ENCODE results near the gene SLC16A5.

SLC16A5 gene

DNA sequence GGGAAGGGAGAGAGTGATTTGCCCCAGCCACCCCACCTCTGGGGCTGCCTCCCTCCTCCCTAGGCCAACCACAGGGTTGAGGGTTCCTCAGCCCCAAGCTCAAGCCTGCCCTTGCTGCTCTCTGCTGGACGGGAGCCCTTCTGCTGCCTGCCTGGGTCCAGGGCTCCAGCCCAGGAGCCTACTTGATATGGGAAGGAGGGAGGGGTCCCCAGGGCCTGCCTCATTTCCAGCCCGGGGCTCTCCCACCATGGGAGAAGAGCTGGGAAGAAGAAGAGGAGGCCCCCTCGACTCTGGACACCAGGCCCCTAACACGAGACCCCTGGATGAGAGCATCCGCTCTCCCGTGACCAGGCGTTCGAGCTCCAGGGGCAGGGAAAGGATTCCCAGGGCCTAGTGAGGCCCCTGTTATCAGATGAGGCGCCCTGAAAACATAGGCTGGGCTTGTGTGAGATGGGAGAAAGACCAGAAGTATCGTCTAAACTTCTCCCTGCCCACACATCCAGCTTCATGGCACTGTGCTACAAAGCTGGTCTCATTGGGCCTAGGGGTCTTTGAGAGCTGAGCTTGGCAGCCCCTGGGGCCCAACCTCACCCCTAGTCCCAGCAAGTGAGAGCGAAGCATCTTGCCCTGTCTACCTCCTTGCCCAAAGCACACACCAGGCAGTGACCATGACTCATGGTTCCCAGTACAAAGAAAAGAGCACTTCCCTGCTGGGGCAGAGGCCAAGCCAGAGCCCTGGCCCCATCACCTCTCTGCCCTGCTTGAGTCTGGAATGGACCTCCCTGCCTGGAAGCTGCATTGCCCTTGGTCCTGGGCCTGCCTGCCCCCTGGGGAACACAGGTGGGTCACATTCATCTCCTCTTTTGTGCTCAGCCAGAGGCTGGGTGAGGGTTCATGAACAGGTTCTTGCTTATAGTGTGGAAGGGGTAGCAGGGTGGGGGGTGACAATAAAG lies 987 bp downstream of the SLC16A5 start:
- DNase-seq, result peak in 1 of 2 donors; percentile 46

DNA sequence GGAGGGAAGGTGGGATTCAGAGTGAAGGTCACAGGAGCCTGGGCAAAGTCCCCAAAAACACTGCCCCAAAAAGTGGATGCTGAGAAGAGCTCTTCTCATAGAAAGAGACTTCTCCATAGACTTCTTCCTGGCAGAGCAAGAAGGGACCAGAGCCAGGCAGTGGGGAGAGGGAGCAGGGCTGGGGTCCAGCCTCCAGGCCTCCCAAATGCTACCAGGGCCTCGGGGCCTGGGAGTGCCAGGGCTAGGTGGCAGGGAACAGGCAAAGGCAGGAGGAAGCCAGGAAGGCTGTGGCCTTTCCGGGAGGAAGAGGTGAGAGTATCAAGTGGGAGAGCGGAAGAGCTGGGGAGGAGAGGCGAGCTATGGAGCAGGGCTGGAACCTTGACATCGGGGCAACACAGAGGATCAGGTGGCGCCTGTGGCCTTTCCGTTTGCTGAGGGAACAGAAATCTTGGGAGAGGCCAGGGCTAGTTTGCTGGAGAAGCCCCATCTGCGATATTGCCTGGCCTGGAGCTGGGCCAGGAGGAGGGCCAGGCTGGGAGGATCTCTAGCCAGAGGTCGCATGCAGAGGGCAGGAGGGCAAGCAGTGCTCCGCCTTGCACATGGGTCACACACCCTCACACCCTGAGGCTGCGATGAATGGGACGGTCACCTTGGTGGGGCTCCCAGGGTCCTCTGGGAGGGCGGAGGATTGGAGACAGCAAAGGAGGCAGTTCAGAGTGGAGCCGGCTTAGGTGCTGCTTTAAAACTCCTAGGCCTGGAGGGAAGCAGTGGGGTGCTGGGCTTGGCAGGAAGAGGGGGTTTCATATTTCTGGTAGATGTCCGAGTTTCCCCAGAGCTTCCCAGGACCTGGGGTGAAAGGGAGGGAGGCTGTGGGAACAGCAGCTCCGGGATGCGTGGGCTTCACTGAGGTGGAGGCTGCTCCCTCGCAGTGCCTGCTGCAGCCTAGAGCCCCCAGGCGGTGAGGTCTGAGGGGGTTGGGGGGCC lies 3.4 kb downstream of the SLC16A5 start:
- DNase-seq, result no peak

DNA sequence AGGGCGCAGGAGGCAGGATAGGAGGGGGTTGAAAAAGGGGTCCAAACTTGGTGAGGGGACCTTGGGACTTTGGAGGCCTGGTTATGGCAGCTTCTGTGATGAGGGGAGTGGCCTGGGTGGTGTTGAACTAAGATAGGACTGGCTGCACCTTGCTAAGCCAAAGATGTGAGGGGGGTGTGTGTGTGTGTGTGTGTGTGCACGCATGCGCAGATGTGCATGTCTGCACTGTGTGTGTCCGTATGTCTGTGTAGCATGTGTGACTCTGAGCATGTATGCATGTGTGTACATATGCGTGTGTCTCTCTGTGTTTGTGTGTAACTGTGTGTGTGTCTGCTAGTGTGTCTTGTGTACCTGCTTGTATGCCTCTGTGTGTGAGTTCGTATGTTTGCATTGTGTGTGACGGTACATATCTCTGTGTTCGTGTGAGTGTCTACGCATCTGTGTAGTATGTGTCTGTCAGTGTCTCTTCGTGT lies 4.1 kb downstream of the SLC16A5 start:
- no peak for DNase-seq

DNA sequence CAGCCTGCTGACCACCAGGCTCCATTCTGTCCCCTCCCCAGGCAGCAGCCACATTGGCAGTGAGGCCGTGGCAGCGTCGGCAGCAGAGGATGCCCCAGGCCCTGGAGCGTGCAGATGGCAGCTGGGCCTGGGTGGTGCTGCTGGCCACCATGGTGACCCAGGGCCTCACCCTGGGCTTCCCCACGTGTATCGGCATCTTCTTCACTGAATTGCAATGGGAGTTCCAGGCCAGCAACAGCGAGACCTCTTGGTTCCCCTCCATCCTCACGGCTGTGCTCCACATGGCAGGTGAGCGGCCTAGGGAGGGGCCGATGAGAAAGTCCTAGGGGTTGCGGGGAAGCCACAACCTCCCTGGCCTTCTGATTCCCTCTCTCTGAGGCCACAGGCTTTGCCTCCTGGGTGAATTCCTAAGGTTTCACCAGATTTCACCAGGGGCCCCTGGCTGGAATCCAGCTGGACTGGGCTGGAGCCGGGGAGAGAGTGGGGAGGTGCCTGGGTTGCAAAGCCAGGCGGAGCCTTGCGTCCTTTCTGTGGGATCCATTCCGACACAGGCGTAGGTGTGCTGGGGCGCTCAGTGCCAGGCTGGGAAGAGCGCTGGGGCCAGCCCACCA lies 5.9 kb downstream of the SLC16A5 start:
- no peak for DNase-seq

DNA sequence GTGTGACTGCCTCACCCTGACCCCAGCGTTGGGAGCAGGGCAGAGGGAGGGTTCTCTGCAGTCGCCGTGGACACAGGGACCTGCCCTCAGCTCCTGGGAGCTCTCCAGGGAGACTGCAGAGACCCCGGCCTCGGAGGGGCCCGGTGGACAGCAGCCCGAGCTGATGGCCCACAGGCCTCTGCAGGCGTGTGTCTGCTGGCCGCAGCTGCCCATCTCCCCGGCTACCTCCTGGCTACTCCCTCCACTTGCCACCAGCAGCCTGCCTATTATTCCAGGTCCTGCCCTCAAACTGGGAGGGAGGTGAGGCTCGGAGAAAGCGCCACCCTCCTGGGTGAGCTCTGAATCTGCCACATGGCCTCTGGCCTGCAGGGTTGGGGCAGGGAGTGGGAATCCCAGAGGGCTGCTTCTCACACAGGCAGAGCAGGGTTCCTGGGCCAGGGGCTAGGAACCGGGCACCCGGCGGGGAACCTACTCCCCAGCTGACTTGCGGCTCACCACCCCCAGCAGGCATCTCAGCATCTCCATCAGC lies 7.2 kb downstream of the SLC16A5 start:
- no peak for DNase-seq

DNA sequence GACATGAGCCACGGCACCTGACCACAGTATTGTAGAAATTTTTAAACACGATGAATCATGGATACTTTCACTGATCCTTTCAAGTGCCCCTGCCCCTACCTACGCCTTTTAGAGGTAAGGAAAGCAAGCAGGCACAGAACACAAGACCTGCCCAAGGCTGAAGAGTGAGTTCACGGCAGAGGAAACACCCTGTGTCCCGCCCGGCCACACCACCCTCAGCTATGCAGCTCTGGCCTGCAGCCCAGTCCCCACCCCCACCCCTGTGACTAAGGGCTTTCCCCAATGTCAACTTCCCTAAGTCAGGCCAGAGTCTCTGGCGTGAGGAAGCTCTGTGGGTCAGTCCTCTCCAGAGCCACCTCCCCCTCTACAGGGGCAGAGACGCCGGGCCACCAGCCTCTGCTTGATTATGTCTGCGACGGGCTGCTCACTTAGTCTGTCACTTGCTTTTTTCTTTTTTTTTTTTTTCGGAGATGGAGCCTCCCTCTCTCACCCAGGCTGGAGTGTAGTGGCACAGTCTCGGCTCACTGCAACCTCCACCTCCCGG lies 8.4 kb downstream of the SLC16A5 start:
- DNase-seq, result peak in 1 of 2 donors; percentile 66

DNA sequence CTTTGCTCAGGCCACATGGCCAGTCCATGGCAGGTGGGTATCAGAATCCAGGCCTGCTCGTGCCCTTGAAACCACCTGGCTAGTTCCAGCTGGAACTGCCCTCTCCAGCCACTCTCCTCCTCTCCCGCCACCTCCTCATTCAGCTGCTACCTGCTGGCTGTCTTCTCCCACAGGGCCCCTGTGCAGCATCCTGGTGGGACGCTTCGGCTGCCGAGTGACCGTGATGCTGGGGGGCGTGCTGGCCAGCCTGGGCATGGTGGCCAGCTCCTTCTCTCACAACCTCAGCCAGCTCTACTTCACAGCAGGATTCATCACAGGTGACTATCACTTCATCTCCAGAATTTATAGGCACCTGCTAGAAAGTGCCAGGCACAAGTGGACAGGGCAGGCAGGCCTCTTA lies 10.1 kb downstream of the SLC16A5 start:
- DNase-seq, result no peak

DNA sequence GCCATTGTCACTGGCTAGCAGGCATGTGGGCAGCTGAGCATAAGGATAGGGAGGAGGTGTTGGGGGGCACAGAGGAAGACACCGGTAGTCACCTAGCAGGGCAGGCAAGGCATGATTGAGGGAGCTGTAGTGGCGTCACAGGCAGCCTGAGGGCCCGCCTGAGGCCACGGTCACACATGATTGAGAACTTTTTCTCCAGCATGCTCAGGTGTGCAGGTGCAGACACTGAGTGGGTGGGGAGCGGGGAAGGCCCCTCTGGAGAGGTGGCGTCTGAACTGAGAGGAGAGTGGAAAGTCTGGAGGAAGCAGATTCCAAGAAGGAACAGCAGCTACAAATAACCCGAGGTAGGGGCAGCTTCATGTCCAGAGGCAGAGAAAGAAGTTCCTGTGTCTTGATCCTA lies 11.1 kb downstream of the SLC16A5 start:
- DNase-seq, result no peak

DNA sequence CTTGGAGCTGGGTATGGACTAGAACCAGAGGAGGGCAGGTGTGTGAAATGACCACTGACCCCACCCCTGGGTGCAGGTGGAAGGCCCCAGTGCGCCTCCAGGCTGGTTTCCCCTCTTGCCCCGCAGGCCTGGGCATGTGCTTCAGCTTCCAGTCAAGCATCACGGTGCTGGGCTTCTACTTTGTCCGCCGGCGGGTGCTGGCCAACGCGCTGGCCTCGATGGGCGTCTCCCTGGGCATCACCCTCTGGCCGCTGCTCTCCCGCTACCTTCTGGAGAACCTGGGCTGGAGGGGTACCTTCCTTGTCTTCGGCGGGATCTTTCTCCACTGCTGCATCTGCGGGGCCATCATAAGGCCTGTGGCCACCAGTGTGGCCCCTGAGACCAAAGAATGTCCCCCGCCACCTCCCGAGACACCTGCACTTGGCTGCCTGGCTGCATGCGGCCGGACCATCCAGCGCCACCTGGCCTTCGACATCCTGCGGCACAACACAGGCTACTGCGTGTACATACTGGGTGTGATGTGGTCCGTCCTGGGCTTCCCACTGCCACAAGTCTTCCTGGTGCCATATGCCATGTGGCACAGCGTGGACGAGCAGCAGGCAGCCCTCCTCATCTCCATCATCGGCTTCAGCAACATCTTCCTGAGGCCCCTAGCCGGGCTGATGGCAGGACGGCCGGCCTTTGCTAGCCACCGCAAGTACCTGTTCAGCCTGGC lies 12.3 kb downstream of the SLC16A5 start:
- DNase-seq, result no peak

DNA sequence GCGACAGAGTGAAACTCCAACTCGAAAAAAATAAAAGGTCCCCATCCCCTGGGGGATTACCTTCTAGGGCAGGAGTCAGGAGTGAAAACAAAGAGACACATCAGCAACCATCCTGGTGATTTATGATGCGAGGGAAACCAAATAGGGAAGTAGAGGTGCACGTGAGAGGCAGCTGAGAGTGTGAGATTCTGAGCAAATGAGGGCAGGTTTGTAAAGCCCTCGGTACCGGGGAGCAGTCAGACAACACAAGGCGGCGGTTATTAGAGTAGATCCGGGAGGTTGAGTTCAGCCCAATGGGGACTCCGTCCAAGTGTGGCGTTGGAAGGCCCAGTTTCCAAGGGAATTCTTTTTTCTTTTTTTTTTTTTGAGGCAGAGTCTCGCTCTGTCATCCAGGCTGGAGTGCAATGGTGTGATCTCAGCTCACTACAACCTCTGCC lies 14.6 kb downstream of the SLC16A5 start:
- DNase-seq, result peak in 1 of 2 donors; percentile 57

DNA sequence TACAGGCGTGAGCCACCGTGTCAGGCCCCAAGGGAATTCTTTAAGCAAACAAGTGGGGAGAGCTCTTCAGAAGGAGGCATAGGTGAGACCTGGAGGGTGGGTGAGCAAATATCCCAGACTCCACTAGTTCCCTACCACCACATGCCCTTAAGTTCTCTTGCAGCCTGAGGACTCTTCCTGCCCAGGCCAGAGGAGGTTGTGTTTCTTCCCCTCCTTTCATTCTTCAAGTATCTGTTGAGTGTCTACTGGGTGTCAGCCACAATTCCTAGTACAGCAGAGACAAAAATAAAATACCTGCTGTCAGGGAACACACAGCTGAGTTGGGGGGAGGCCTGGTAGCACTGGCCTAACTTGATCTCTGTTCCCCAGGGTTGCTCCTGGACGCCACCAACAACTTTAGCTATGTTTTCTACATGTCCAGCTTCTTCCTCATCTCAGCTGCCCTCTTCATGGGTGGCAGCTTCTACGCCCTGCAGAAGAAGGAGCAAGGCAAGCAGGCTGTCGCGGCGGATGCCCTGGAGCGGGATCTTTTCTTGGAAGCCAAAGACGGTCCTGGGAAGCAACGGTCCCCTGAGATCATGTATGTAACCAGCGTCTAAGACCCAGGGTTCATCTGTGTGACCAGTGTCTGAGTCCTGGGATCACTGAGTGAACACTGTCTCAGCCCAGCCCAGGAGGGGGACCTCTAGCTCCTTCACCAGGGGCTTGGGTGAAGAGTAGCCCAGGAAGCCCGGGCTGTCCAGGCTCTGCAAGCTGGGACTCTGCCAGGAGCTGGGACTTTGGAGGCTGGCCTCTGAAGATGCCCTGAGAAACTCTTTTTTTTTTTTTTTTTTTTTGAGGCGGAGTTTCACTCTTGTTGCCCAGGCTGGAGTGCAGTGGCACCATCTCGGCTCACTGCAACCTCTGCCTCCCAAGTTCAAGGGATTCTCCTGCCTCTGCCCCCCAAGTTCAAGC lies 16.1 kb downstream of the SLC16A5 start:
- no peak for DNase-seq

DNA sequence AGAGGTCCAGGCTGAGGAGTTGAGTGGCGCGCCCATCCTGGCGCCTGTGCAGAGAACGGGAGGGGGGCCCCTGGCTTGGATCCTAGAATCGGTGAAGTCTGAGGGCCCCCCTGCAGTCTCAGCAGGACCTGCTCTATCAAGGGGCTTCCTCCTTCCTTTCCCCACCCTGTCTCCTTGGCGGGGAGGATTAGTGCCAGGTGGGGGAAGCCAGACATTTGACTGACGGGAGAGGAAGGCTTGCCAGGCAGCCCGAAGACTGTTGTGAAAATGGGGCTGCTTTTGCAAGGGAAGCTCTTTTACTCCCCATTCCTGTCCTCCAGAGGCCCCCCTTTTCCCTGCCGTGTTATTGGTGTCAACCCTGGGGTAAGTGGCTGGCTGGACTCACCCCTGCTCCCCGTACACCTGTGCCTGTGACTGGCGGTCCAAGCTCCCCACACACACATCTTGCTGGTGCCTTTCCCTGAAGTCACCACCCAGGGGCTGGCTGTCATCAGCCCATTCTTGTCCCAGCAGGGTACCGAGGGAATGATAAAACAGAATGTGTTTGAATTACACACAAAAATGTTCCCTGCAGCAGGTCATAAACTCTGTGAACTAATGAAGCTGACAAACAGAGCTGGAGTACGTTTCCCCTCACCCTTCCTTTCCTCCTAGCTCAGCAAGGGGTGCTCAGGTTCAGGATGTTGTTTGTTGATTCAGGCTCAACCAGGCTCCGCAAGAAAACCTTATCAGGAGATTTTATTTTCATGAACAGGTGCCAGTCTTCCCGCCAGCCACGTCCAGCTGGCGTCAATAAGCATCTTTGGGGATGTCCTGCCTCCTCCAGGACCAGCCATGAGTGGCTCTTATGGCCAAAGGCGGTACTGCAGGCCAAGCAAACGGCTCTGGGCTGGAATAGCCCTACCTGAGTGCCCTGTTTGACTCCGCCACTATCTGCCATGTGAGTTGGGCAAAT lies 17.6 kb downstream of the SLC16A5 start:
- DNase-seq, result no peak

DNA sequence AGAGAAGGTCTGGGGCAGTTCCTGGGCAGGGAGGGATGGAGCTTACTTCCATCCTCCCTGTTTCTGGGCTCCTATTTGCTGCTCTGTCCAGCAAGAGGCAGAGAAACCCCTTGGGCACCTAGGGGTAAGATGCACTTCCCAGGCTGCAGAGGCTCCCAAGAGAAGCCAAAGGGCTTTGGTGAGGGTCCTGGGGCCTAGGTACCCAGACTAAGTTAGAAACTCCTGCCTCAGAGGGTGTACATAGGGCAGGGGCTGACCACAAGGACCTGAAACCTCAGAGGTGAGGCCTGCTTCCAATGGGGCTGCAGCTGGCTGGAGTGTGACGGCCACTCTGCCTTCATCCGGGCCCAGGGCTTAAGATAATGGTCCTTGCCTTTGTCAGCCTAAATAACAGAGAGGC lies 20.4 kb downstream of the SLC16A5 start:
- DNase-seq, result no peak

DNA sequence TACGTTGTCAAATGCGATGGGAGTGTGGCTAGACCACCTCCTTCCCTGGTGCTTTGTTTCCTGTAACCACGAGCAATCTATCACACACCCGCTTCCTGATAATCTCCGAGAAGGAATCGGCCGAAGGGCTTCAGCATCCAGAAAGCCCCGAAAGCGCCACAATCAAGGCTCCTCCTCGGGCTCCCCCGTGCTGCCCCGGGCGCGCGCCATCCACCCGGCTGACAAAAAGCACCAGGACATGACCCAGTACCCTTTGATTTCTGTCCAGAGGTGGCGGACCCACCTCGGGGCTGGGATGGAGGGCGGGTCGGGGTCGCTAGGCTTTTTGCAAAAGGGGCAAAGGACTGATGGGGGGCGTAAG lies 21.3 kb downstream of the SLC16A5 start:
- no peak for DNase-seq

DNA sequence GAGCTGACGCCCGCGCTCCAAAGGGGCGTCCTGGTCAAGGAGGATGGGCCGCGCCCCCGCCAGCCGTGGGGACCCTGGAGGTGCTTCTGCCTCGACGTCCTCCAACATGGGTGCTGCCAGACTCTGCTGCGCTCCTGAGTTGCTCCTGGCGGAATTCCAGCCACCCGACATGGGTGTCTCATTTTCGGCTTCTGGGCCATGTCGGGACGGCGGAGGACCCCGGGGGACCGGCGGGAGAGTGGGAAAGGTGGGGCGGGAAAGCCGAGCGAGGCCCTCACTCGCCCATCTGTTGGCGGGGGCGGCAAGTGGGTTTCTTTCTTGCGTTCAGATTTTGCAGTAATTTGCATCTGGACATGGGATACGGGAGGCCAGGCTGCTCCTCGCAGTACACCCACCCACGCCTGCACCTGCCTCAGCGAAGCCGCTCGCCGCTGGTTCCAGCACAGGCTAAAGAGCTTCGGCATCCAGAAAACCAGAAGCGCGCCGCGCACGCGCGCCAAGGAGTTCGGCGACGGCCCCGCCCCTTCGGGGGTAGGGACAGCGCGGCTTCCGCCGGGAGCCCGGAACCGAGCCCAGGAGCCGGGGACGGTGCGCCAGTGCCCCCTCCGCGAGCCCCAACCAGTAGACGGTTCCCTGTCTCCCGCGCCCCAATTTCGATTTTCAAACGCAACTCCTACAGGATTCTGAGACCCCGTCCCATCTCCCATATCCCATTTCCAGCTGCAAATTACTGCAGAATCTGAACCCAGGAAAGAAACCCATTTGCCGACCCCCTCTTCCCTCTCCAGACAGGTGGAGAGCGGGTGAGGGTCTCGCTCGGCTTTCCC lies 21.9 kb downstream of the SLC16A5 start, which contains the start of gene ARMC7:
Gene ARMC7 (plus strand): TSS at position 563 of the 827 bp plus-strand sequence. CDS start 320 bp downstream, outside the sequence.
- peak; percentile 90 to 91 for DNase-seq

DNA sequence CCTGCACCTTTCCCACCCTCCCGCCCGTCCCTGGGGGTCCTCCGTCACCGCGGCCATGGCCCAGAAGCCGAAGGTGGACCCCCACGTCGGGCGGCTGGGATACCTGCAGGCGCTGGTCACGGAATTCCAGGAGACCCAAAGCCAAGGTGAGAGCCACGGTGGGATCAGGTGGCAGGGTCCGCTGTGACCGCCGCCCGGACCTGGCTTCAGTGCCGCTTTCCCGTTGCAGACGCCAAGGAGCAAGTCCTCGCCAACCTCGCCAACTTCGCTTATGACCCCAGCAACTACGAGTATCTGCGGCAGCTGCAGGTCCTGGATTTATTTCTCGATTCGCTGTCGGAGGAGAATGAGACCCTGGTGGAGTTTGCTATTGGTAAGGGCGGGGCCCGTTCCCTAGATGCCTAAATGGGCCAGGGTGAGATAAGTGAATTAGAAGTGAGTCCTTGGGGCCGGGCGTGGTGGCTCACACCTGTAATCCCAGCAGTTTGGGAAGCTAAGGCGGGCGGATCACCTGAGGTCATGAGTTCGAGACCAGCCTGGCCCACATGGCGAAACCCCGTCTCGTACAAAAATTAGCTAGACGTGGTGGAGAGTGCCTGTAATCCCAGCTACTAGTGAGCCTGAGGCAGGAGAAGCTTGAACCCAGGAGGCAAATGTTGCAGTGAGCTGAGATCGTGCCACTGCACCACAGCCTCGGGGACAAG lies 22.6 kb downstream of the SLC16A5 start:
- peak in 1 of 2 donors; percentile 25 for DNase-seq

DNA sequence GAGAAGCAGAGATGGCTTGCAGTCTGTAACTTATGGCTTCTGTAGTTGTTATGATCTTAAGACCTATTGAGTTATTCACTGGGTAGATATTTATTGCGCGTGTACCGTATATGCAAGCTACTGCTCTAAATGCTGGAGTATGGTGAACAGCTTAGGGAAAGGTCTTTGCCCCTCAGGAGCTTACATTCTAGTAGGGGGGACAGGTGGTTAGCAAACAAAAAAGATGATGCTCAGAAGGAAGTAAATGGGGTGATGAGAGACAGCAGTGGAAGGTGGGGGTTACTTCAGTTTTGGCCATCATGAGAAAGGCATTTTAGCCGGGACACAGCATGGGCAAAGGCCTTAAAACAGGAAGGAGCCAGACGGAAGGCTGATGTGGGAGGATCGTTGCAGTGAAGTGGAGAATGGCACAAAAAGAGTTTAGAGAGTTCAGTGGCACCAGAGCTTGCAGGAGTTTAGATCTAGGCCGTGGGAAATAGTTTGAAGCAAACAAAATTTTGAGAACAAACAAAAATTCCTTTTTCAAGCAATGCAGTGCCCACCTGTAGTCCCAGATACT lies 24.1 kb downstream of the SLC16A5 start:
- no peak for DNase-seq

Measured in CD4-positive, alpha-beta T cell treated with Interleukin-4 for 1 hour (primary cell).